Small intestine (tissue), 7 donors: ENCODE measurements around the gene SGSM1. TPM values are rescaled to one million over a fixed set of nuclear protein-coding genes. Genes with fewer than 3 reads are reported as not detected.

Experiments
- DNase-seq, 2 donors: peaks; one replicate each; pipeline versions ENCODE4 v3.0.0 to v3.0.0-alpha.2; 2013
- FAIRE-seq: peaks from 2 replicates; lab custom pipeline; 2012; peaks lifted over from hg19 to GRCh38; lab: Jason Lieb, UNC
- H3K27ac ChIP-seq, 3 donors: one replicate each; pipeline ENCODE4 v1.5.1; 2013; ENCODE audit warnings: low read length in 2 of 3, mild to moderate bottlenecking in 2 of 3, control low read depth in 1 of 3, inconsistent platforms in 1 of 3, low read depth in 1 of 3, moderate library complexity in 1 of 3
- H3K27me3 ChIP-seq, 3 donors: one replicate each; pipeline ENCODE4 v1.6.1; 2013; ENCODE audit warnings: low read length in 3 of 3, inconsistent platforms in 1 of 3; ENCODE audit not compliant: control insufficient read depth in 3 of 3, insufficient read depth in 3 of 3
- H3K36me3 ChIP-seq, 3 donors: one replicate each; pipeline ENCODE4 v1.6.1; 2013; ENCODE audit warnings: low read length in 3 of 3, inconsistent platforms in 1 of 3, low read depth in 1 of 3, mild to moderate bottlenecking in 1 of 3, moderate library complexity in 1 of 3; ENCODE audit not compliant: control insufficient read depth in 3 of 3, insufficient read depth in 2 of 3
- H3K4me1 ChIP-seq, 3 donors: one replicate each; pipeline ENCODE4 v1.6.1; 2013; ENCODE audit warnings: low read length in 2 of 3, inconsistent platforms in 1 of 3, low read depth in 1 of 3, mild to moderate bottlenecking in 1 of 3, moderate library complexity in 1 of 3; ENCODE audit not compliant: control insufficient read depth in 3 of 3, insufficient read depth in 2 of 3
- H3K4me3 ChIP-seq, 3 donors: one replicate each; pipeline ENCODE4 v1.5.1; 2013; ENCODE audit warnings: low read length in 3 of 3, control low read depth in 1 of 3, inconsistent platforms in 1 of 3, low read depth in 1 of 3, mild to moderate bottlenecking in 1 of 3, moderate library complexity in 1 of 3
- H3K9me3 ChIP-seq, 2 donors: one replicate each; pipeline ENCODE4 v1.6.1; 2013; ENCODE audit warnings: low read depth in 1 of 2, low read length in 1 of 2; ENCODE audit not compliant: control insufficient read depth in 2 of 2, insufficient read depth in 1 of 2
- WGBS, 3 donors: extraction: QIAGEN DNeasy Blood & Tissue Kit; methylation state at CpG; one replicate each; pipeline ENCODE4 v1.1.7; 2013; 5-methylcytosine and 5-hydroxymethylcytosine counted together
- polyA plus RNA-seq, 4 donors: library from polyadenylated mRNA; stranded (reverse) in 3 of 4; unstranded in 1 of 4; fragments of 200-250 nt in 3 of 4; fragments of 120-200 nt in 1 of 4; gene quantifications; one replicate each; pipeline versions ENCODE4 v1.2.1 to v1.2.3, GENCODE V29; 2013
- donor health status: healthy with polysubstance abuse.
- donor health status: control.
- donor health status: control.
- donor health status: Bipolar disorder and iron deficiency.
- donor health status: healthy.

The SGSM1 gene
- polyA plus RNA-seq, 4 donors: 0.27 to 11.0 (median 2.2) TPM; not detected in 1

GRCh38 chr22:24865508-24865907 lies 59.5 kb downstream of the SGSM1 start:
- Histone ChIP-seq H3K27me3 (no peaks in the 10 kb centered on the region), H3K36me3 (peaks cover 0 to 6% (median 0%) of the 10 kb centered on the region in 3 donors), H3K27ac (no peak overlapping the region), H3K4me3 (no peak overlapping the region), H3K4me1 (no peaks in the 10 kb centered on the region), H3K9me3 (no peaks in the 10 kb centered on the region)
- DNase-seq (peak in 1 of 2 donors; percentile 15), FAIRE-seq (no peak)
- 55 to 76% (median 66%) methylated on average over 4 of the region's 4 CpGs for WGBS, 3 donors

DNA sequence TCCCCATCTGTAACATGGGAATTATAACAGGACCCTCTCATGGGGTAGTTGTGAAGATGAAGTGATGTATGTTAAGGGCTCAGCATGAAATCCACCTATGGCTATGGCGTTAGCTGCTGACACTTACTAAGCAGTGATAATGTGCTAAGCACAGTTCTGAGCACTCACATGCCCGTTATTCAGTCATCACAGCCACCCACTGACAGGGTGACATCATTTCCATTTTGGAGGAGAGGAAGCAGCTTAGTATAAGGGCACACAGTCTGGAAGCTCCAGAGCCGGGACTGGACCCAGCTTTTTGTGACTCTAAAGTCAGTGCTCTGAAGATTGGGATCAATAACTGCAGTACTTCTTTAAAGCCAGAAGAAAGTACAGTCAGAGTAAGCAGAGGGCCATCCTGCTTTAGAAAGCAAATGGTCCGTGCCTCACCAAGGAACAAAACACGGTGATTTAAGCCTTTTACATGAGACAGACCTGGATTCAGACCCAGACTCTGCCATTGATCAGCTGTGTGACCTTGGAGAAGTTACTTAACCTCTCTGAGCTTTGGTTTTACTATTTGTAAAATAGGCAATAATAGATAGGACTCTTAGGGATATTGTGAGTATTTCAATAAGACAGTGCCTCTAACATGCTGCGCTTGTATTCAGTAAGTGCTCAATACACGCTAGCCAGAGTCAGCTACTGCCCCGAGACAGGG lies 61.5 kb downstream of the SGSM1 start:
- Histone ChIP-seq H3K36me3 (peaks cover 0 to 13% (median 0%) of the 10 kb centered on the region in 3 donors), H3K27ac (no peak overlapping the region), H3K4me3 (no peak overlapping the region), H3K9me3 (no peaks in the 10 kb centered on the region), H3K4me1 (no peaks in the 10 kb centered on the region), H3K27me3 (no peaks in the 10 kb centered on the region)
- FAIRE-seq: no peak
- WGBS, 3 donors: 81 to 86% (median 82%) methylated on average over 8 of the region's 8 CpGs
- DNase-seq: no peak

DNA sequence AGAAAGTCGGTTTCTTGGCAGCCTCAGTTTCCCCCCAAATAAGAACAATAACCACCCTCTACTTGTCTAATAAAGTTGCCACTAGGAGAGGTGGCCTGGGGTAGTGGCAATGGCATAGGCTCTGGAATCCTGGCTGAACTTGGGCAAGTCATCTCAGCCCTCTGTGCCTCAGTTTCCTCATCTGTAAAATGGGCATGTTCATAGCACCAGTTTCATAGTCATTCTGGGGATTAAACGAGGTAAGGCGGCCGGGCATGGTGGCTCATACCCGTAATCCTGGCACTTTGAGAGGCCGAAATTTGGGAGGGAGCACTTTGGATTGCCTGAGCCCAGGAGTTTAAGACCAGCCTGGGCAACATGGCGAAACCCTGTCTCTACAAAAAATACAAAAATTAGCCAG lies 63.0 kb downstream of the SGSM1 start:
- Histone ChIP-seq H3K27ac (no peak overlapping the region), H3K36me3 (peaks cover 0 to 12% (median 0%) of the 10 kb centered on the region in 3 donors), H3K4me3 (no peak overlapping the region), H3K9me3 (no peaks in the 10 kb centered on the region), H3K27me3 (no peaks in the 10 kb centered on the region), H3K4me1 (no peaks in the 10 kb centered on the region)
- WGBS, 3 donors: 90 to 94% (median 92%) methylated on average over 7 of the region's 7 CpGs
- DNase-seq: no peak
- FAIRE-seq: no peak

- no peak overlapping the region for H3K4me3 ChIP-seq
- DNase-seq: no peak
- H3K27ac ChIP-seq: no peak overlapping the region
- H3K27me3 ChIP-seq: no peaks in the 10 kb centered on the region
- peaks cover 0 to 16% (median 0%) of the 10 kb centered on the region in 3 donors for H3K36me3 ChIP-seq
- no peaks in the 10 kb centered on the region for H3K4me1 ChIP-seq
- FAIRE-seq: no peak
- H3K9me3 ChIP-seq: peaks cover 0 to 8% of the 10 kb centered on the region in 2 donors
- 79 to 81% (median 79%) methylated on average over 7 of the region's 7 CpGs for WGBS, 3 donors
Measured at GRCh38 chr22:24871611-24872205, 65.7 kb downstream of the SGSM1 start.

DNA sequence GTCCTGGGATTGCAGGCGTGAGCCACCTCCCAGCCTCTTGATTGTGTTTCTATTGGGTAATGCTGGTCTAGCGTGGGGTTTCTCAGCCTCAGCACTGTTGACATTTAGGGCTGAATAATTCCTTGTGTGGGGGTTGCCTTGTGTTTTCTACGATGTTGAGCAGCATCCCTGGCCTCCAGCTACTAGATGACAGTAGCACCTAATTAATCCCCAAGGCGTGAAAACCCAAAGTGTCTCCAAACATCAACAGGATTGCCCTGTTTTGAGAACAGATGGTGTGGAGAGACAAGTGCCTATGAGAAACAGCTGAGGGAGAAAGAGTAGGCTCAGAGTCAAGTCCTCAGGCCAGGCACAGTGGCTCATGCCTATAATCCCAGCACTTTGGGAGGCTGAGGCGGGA lies 67.2 kb downstream of the SGSM1 start:
- FAIRE-seq: no peak
- H3K9me3 ChIP-seq: peaks cover 0 to 8% of the 10 kb centered on the region in 2 donors
- no peak overlapping the region for H3K27ac ChIP-seq
- 53 to 73% (median 63%) methylated on average over 5 of the region's 5 CpGs for WGBS, 3 donors
- H3K4me1 ChIP-seq: no peaks in the 10 kb centered on the region
- DNase-seq: no peak
- no peaks in the 10 kb centered on the region for H3K27me3 ChIP-seq
- no peak overlapping the region for H3K4me3 ChIP-seq
- H3K36me3 ChIP-seq: peaks cover 0 to 19% (median 0%) of the 10 kb centered on the region in 3 donors

GRCh38 chr22:24875862-24876506 lies 70.0 kb downstream of the SGSM1 start:
- no peaks in the 10 kb centered on the region for H3K4me1 ChIP-seq
- peaks cover 0 to 8% of the 10 kb centered on the region in 2 donors for H3K9me3 ChIP-seq
- FAIRE-seq: no peak
- peak in 1 of 2 donors; percentile 24 for DNase-seq
- H3K27me3 ChIP-seq: no peaks in the 10 kb centered on the region
- H3K27ac ChIP-seq: no peak overlapping the region
- H3K4me3 ChIP-seq: no peak overlapping the region
- WGBS, 3 donors: 69 to 75% (median 70%) methylated on average over 4 of the region's 4 CpGs
- peaks cover 0 to 20% (median 0%) of the 10 kb centered on the region in 3 donors for H3K36me3 ChIP-seq

DNA sequence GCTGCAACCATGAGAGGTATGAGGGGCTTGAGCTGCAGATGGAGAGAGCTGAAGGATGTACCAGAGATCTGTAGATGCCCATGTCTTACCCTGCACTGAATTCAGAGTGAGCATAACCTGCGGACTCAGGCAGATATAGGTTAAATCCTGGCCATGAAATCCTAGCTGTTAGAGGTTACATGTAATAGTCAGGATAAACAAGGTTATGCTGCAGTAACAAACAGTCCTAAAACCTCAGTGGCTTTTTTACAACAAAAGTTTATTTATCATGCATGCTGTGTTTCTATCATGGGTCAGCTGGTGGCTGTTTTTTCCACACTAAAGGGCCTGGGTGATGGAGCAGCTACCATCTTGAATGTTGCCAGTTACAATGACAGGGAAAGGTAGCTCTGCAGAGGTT lies 70.7 kb downstream of the SGSM1 start:
- no peak for DNase-seq
- Histone ChIP-seq H3K4me1 (no peaks in the 10 kb centered on the region), H3K27me3 (no peaks in the 10 kb centered on the region), H3K4me3 (no peak overlapping the region), H3K36me3 (peaks cover 0 to 13% (median 0%) of the 10 kb centered on the region in 3 donors), H3K9me3 (peaks cover 0 to 8% of the 10 kb centered on the region in 2 donors), H3K27ac (no peak overlapping the region)
- whole genome bisulfite sequencing, 3 donors: 95 to 98% (median 96%) methylated on average over 1 of the region's 1 CpG
- FAIRE-seq: no peak

DNA sequence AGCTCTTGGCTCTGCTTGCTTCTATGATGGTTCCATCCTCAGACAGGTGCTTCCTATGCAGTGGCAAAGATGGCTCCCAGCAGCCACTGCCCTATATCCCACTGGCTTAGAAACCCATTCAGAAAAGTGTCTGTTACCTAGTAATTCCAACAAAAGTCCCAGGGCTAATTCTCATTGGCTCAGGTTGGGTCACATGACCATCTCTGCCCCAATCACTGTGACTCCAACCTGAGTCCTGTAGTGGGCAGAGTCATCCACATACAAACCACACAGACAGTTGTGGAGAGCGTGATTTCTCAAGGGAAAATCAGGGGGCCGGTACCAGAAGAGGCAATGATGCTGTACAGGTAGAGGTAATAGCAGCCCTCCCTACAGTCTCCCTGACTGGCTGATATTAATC lies 73.0 kb downstream of the SGSM1 start:
- no peak for DNase-seq
- FAIRE-seq: no peak
- Histone ChIP-seq H3K27ac (no peak overlapping the region), H3K27me3 (no peaks in the 10 kb centered on the region), H3K9me3 (peaks cover 0 to 8% of the 10 kb centered on the region in 2 donors), H3K36me3 (peaks cover 0 to 14% (median 0%) of the 10 kb centered on the region in 3 donors), H3K4me3 (no peak overlapping the region), H3K4me1 (no peaks in the 10 kb centered on the region)
- whole genome bisulfite sequencing, 3 donors: 90 to 98% (median 94%) methylated on average over 2 of the region's 2 CpGs
